ENCODE measurements around the gene MYL7.

- TF ChIP-seq POLR2A (IDR thresholded peaks at IDR 0.05) (no peak), CTCF (IDR thresholded peaks at IDR 0.05) (no peak)
Observed at GRCh38 chr7:44101303-44101965, 39.7 kb downstream of the MYL7 start.

Data from thyroid gland (tissue), 4 donors.